ENCODE measurements around the gene EVL.
A peak's percentile ranks its signal among the peaks of the same experiment; 100 is the strongest.
"Not testable (repeated sequence)": the region's sequence is repeated elsewhere in the genome, so short reads cannot be mapped to it uniquely, and the experiment has no call there.

EVL gene

GRCh38 chr14:100039903-100040302 lies 25.3 kb upstream of the EVL start:
- DNase-seq, result no peak

DNA sequence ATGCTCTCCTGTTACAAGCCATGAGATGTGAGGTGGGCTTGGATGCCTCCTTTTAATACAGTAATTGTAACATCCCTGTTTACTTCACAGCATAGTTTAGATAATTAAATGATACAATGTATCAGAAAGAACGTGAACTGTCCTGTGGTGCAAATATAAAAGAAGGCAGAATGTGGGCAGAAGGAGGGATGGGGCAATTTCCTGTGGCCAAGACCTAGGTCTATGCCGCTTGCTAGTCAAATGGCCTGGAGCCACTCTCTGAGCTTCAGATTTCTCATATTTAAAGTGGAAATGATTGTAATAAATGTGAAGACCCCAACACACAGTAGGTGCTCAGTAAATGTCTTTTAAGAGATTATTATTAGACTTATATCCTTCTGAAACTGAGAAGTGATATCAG lies 24.0 kb upstream of the EVL start:
- DNase-seq, result no peak

GRCh38 chr14:100042286-100042685 lies 22.9 kb upstream of the EVL start:
- DNase-seq, result no peak

GRCh38 chr14:100045642-100046344 lies 19.4 kb upstream of the EVL start:
- DNase-seq, result no peak

DNA sequence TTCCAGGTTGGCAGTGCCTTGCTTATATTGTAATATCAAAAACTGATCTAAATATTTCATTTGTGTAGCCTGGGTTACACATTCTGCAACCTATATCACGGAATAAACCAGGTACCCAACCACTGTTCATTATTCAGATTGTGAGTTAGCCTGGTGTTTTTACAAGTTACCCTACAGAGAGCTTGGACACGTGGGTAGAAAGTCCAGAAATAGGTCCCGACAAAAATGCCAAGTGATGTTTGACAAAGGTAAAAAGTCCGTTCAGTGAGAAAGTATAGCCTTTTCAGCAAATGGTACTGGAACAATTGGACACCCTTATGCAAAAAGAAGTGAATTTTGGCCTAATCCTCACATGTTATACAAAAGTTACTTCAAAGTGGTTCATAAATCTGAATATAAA lies 17.6 kb upstream of the EVL start:
- no peak for DNase-seq

DNA sequence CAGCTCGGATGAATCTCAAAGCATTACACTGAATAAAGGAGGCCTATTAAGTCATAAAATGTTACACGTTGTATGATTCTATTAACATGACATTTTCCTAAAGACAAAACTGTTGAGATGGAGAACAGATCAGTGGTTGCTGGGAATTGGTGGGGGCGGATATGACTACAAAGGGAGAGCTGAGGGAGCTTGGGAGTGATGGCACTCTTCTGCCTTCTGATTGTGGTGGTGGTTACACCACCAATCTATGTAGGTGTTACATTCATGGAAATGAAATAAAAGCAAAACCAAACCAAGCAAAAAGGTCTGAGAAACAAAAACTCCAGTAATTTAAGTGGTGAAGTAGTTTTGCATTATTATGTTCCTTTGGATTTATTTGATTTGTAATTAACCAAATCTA lies 16.4 kb upstream of the EVL start:
- no peak for DNase-seq

DNA sequence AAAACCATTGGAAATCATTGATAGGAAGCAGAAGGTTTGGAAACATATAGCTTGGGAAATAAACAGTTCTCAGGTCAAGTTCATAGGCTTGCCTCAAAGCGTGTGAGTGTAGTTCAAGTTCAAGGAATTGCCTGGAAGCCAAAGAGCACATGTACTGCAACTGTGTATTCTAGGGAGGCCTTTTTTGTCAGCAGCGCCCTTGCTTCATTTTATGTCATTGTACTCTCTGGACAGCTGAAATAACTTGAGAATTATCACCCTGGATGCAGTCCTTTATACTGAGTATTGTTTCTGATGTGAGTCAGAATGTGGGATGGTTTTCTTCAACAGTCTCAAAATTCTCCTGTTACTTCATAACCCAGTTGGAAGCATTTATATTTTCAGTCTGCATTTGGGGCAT lies 16.0 kb upstream of the EVL start:
- no peak for DNase-seq

GRCh38 chr14:100051103-100051502 lies 14.1 kb upstream of the EVL start:
- no peak for DNase-seq

DNA sequence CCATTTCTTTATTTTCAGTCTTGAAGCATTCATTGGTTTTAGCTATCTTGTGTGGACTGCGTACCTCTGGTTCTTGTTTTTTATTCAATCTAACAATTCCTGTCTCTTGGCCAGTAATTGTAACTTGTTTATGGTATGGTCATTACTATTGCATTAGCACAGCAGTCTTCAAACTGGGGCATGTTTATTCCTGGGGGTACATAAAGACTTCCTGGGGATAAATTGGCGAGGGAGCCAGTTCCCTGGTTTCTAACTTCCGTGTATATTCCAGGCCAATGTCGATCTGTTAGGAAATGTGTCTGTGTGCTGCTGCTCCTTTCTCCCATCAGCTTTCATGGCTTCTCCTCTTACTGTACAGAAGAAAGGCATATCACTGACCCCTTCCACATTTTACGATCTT lies 13.7 kb upstream of the EVL start:
- no peak for DNase-seq

GRCh38 chr14:100052819-100053218 lies 12.4 kb upstream of the EVL start:
- no peak for DNase-seq

GRCh38 chr14:100054316-100055075 lies 10.7 kb upstream of the EVL start:
- no peak for DNase-seq

GRCh38 chr14:100056431-100056830 lies 8.8 kb upstream of the EVL start:
- DNase-seq, result no peak

DNA sequence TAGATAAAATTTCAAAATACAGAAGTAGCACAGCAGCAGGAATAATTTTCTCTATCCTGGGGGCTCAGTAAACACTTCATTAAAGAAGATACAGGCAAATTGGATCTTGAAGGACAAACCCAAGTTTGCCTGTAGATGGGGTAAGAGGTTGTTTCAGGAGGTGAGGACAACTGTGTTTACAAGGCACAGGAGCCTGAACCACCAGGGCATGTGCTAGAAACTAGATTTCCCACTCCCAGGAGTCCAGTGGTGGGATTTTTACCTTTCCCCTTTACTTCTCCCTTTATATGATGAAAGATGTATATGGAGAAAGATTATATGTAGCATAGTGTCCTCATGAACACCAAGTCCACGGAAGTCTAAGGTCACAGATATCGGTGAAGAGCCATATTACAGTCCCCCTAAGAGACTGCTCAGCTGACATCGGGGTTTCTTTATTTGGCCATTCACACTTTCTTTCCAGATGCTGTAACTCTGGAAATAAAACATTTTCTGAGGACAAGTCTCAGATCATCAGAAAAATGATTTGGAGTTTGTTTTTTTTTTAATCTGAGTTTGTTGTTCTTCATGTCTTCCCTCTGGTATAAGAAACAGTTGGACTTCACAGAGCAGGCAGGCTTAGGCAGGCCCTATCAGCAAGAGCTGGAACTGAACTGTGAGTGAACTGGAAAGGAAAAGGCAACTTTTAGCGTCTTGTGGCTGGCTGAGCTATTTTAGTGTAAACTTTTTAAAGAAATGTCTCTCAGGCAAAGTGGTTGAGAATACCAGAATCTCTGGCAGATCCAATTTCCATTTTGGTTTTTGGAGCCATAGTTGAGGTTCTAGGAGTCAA lies 8.0 kb upstream of the EVL start:
- no peak for DNase-seq

GRCh38 chr14:100058777-100059437 lies 6.3 kb upstream of the EVL start:
- no peak for DNase-seq

DNA sequence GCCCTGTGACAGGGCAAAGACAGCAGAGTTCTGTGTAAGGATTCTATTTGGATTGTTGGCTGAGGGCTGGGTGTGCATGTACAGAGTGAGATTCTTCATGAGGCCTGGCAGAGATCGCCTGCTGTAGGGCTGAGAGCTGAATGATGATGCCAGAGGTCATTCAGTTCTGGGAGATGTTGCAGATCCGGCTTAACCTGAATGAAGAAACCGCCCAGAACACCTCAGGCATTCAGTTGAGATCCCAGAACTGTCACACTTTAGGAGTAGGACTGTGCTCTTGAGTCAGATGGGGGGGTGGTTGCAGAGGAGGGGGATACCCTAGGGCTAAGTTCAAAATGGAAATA lies 5.8 kb upstream of the EVL start:
- no peak for DNase-seq

DNA sequence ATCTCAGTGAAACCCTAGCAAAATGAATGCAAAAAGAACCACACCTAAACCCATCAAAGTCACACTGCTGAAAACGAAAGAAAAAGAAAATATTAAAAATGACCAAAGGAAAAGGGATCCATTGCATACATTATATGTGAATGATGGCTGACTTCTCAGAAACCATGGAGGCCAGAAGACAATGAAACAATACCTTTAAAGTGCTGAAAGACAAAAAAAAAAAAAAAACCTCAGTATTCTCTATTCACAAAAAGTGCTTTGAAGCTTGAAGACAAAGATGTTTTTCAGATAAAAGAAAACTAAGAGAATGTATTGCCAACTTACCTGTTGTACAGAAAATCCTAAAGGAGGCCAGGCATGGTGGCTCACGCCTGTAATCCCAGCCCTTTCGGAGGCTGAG lies 4.5 kb upstream of the EVL start:
- DNase-seq, result no peak

DNA sequence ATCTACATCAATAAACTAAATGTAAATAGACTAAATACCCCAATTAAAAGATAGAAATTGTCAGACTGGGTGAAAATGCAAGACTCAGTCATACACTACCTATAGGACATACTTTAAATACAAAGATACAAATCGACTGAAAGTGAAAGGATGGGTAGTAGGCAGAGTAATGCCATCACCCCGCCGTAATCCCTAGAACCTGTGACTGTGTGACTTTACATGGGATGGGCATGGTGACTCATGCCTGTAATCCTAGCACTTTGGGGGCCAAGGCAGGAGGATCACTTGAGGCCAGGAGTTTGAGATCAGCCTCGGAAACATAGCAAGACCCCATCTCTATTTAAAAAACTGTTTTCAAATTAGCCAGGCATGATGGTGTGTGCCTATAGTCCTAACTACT lies 2.6 kb upstream of the EVL start:
- DNase-seq, result no peak

DNA sequence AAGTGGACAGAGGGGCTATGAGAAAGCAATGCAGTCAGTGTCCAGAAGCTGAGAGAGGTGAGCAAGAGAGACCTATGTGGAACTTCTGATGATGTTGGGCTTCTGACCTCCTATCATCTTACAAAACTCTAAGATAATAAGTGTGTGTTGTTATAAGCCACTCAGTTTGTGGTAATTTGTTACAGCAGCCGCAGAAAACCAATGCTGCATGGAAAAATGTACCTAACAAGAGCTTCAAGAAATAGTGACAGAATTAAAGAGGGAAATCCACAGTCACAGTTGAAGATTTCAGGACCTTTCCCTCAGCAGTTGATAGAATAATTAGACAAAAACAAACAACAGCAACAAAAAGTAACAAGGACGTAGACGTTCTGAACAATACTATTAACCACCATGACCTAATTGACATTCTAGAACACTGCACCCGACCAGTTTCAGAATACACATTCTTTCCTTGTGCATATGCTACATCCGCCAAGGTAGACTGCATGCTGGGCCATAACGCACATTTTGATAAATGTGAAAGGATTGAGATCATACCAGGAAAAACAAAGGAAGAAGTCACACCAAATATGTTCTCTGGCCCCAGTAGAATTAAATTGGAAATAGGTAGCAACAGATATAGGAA lies 1.8 kb upstream of the EVL start:
- DNase-seq, result no peak

DNA sequence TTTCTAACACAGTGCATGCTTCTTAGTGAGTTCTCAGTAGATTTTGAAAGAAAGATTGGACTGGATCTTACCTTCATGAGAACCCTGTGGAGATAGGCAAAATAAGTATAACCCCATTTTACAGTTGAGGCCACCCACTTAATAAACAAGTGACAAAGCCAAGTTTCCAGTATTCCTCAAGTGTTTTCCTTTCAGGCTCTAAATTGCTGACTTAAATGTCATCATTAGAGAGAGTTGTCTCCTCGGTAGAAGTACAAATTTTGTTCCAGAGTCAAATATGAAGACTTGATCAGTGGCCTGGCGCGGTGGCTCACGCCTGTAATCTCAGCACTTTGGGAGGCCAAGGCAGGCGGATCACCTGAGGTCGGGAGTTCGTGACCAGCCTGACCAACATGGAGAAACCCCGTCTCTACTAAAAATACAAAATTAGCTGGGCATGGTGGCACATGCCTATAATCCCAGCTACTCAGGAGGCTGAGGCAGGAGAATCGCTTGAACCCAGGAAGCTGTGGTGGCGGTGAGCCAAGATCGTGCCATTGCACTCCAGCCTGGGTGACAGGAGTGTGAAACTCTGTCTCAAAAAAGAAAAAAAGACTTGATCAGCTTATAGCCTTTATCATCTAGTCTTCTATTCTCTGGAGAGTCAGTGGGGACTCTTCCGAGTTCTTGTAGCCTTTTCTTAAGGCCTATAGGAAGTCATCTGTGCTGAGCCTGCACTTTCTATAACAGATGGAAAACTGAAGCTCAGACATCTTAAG lies 708 bp upstream of the EVL start:
- DNase-seq, result not testable (repeated sequence)

DNA sequence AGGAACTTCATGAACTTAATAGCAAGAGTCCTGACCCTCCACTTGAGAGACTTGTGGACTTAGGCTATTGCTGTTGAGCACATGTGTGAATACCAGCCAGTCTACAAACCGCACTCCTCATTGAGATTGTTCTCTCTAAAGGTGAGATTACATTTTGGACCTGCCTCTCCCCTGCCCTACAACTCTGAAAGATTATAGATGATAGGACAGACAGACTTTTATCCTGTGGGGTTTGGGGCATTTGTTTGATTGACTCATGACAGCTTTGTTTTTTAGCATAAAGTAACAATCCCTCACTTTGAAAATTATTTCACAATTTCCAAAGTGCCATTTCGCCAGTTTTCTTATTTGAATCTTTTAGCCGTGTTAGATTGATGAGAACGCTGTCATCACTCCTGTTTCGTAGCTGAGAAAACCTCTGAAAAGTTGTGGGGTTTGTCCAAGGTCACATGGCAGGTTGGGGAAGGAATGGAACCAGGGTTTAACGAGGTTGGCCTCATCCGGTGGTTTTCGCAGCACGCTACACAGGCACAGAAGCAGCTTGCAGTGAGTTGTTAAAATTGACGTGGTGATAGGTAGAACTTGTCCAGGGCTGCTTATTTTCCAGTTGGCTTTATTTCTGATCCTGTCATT lies 836 bp downstream of the EVL start:
- peak; percentile 76 for DNase-seq

DNA sequence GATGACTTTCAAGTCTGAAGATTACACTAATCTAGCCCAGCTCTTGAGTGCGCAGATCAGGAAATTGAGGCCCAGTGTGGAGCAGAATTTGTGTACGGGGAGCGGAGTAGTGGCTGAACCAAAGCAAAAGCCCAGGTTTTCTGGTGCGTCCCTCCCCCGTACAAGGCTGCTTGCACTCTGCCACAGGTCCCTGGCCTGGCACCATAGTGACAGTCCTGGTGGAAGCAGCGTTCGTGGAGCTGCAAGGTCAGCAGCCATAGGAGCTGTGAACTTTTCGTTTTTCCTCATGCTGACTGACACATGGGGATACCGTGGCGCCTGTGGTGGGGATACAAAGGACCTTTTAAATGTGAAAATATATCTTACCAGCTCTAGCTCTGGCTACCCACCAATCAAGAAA lies 1.7 kb downstream of the EVL start:
- no peak for DNase-seq

DNA sequence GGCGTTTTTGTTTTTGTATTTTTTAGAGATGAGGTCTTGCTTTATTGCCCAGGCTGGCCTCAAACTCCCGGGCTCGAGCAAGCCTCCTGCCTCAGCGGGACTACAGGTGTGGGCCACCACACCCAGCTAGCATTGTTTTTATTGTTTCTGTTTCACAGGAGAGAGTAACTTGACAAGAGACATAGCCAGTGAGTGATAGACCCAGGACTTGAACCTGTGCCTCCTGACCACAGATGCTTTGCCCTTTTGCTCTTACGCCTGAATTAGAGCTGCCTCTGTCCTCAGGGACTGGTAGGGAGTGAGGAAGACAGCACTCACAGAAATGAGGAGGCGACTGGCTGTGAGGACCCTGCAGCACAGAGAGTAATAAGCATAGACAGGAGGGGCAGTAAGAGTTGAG lies 2.3 kb downstream of the EVL start:
- DNase-seq, result no peak

Measured in activated effector memory CD4-positive, alpha-beta T cell treated with Interleukin-2 at 50 U/mL for 16 hours (primary cell).